GM23338 (cell line): Measurements from ENCODE around the gene SERTAD1. TPM values are rescaled to one million over a fixed set of nuclear protein-coding genes. Genes with fewer than 3 reads are reported as not detected.

Experiments used
- ATAC-seq: fragments of 200-7000 bp; cut with Tn5 transposase; 3 replicates; pipeline ENCODE4 v1.9.1; 2020
- DNase-seq: peaks from one replicate; pipeline ENCODE4 v3.0.0-alpha.2; 2015; ENCODE audit warnings: low spot score
- H2AFZ ChIP-seq: fragments of 200-600 bp; sonication (generic); 2 replicates; pipeline ENCODE4 v1.8.0; 2016; ENCODE audit warnings: antibody characterized with exemption, mild to moderate bottlenecking, moderate library complexity
- H3F3A ChIP-seq: fragments of 200-600 bp; sonication (generic); replicated peaks from 2 replicates; pipeline ENCODE4 v1.8.0; 2017; ENCODE audit warnings: antibody characterized with exemption, mixed run types, low read depth
- H3K27ac ChIP-seq: fragments of 200-600 bp; sonication (generic); 2 replicates; pipeline ENCODE4 v1.6.1; 2016; ENCODE audit warnings: low read depth
- H3K27me3 ChIP-seq: fragments of 200-600 bp; sonication (generic); 2 replicates; pipeline ENCODE4 v1.8.0; 2016; ENCODE audit warnings: mild to moderate bottlenecking, mixed run types, moderate library complexity; ENCODE audit not compliant: insufficient read depth
- H3K36me3 ChIP-seq: fragments of 200-600 bp; sonication (generic); 2 replicates; pipeline ENCODE4 v1.8.0; 2016; ENCODE audit warnings: mild to moderate bottlenecking; ENCODE audit not compliant: insufficient read depth
- H3K4me1 ChIP-seq: fragments of 200-600 bp; sonication (generic); 2 replicates; pipeline ENCODE4 v1.8.0; 2016; ENCODE audit warnings: mild to moderate bottlenecking, moderate library complexity; ENCODE audit not compliant: insufficient read depth
- H3K4me2 ChIP-seq: fragments of 200-600 bp; sonication (generic); 2 replicates; pipeline ENCODE4 v1.7.1; 2017; ENCODE audit warnings: mixed run types
- H3K4me3 ChIP-seq: fragments of 200-600 bp; sonication (generic); 2 replicates; pipeline ENCODE4 v1.6.1; 2016; ENCODE audit warnings: mixed run types
- H3K79me2 ChIP-seq: fragments of 200-600 bp; sonication (generic); replicated peaks from 2 replicates; pipeline ENCODE4 v1.8.0; 2017; ENCODE audit warnings: mild to moderate bottlenecking; ENCODE audit not compliant: insufficient read depth
- H3K9me2 ChIP-seq: fragments of 200-600 bp; sonication (generic); 2 replicates; pipeline ENCODE4 v1.8.0; 2017; ENCODE audit not compliant: insufficient read depth
- H4K20me1 ChIP-seq: fragments of 200-600 bp; sonication (generic); replicated peaks from 2 replicates; pipeline ENCODE4 v1.8.0; 2017; ENCODE audit warnings: mild to moderate bottlenecking; ENCODE audit not compliant: insufficient read depth
- H3K27ac Mint-ChIP-seq: 2 replicates; pipeline ENCODE4 v1.8.0; 2020; ENCODE audit warnings: inconsistent platforms, mild to moderate bottlenecking, moderate library complexity, mixed read lengths
- H3K27me3 Mint-ChIP-seq: 3 replicates; pipeline ENCODE4 v1.8.0; 2022; ENCODE audit warnings: low read depth, mild to moderate bottlenecking, moderate library complexity, mixed read lengths, inconsistent platforms; ENCODE audit not compliant: insufficient read depth, poor library complexity
- H3K36me3 Mint-ChIP-seq: 3 replicates; pipeline ENCODE4 v1.8.0; 2021; ENCODE audit warnings: low read depth, mild to moderate bottlenecking, inconsistent platforms, moderate library complexity, mixed read lengths
- H3K4me1 Mint-ChIP-seq: 3 replicates; pipeline ENCODE4 v1.8.0; 2020; ENCODE audit warnings: mild to moderate bottlenecking, inconsistent platforms, mixed read lengths
- H3K4me3 Mint-ChIP-seq: 3 replicates; pipeline ENCODE4 v1.8.0; 2021; ENCODE audit warnings: moderate library complexity, mild to moderate bottlenecking, inconsistent platforms, mixed read lengths
- H3K9me3 Mint-ChIP-seq: 3 replicates; pipeline ENCODE4 v1.8.0; 2020; ENCODE audit warnings: moderate library complexity, mild to moderate bottlenecking, inconsistent platforms, mixed read lengths
- CREB1 ChIP-seq: fragments of 250-450 bp; sonication (Bioruptor Pico); IDR thresholded peaks from 2 replicates; pipeline ENCODE4 v1.5.0; 2020; ENCODE audit warnings: low read depth, mild to moderate bottlenecking, moderate library complexity
- EZH2 ChIP-seq: fragments of 200-600 bp; sonication (generic); IDR thresholded peaks from one replicate; pipeline ENCODE4 v1.8.0; 2017; ENCODE audit warnings: antibody characterized with exemption, mild to moderate bottlenecking, low read depth; ENCODE audit not compliant: unreplicated experiment
- EZH2phosphoT487 ChIP-seq: fragments of 200-600 bp; sonication (generic); IDR thresholded peaks from one replicate; pipeline ENCODE4 v1.8.1; 2018; ENCODE audit warnings: antibody characterized with exemption; ENCODE audit not compliant: unreplicated experiment
- JUNB ChIP-seq: IDR thresholded peaks from one replicate; pipeline ENCODE4 v1.6.1; 2016; ENCODE audit warnings: antibody characterized with exemption; ENCODE audit not compliant: unreplicated experiment
- NANOG ChIP-seq: IDR thresholded peaks from 2 replicates; pipeline ENCODE4 v1.6.1; 2016; ENCODE audit warnings: antibody characterized with exemption, borderline replicate concordance
- STAT1 ChIP-seq: IDR thresholded peaks from one replicate; pipeline ENCODE4 v1.6.1; 2016; ENCODE audit warnings: antibody characterized with exemption; ENCODE audit not compliant: unreplicated experiment
- ZNF114 ChIP-seq: fragments of 250-450 bp; sonication (Bioruptor Pico); IDR thresholded peaks from 2 replicates; pipeline ENCODE4 v1.5.0; 2020; ENCODE audit warnings: mild to moderate bottlenecking, moderate library complexity
- ZNF331 ChIP-seq: fragments of 250-450 bp; sonication (Bioruptor Pico); IDR thresholded peaks from 2 replicates; pipeline ENCODE4 v1.5.0; 2020; ENCODE audit warnings: low read depth, mild to moderate bottlenecking, moderate library complexity
- polyA plus RNA-seq: library from polyadenylated mRNA; unstranded; fragments of >200 nt; fragmentation: Nextera tagmentation; extraction: Ambion mirVana; gene quantifications from 2 replicates; pipeline ENCODE4 v1.2.1, GENCODE V29; 2016
- total RNA-seq: library from RNA; depleted of rRNA; stranded (reverse); fragments of >200 nt; shearing (Covaris generic); gene quantifications from 2 replicates; pipeline ENCODE4 v1.2.3, GENCODE V29; 2014
- TF ChIP-seq, protein P1 (sequence below): IDR thresholded peaks from one replicate; pipeline ENCODE4 v1.6.1; 2018; ENCODE audit warnings: antibody characterized with exemption; ENCODE audit not compliant: unreplicated experiment
- TF ChIP-seq, protein P2 (sequence below): fragments of 250-450 bp; sonication (Bioruptor Pico); IDR thresholded peaks from 2 replicates; pipeline ENCODE4 v1.5.0; 2020; ENCODE audit warnings: mild to moderate bottlenecking, moderate library complexity

SERTAD1 gene
- total and polyA plus RNA-seq, 2 experiments from 2014 or later: 4.6 to 9.1 TPM

DNA sequence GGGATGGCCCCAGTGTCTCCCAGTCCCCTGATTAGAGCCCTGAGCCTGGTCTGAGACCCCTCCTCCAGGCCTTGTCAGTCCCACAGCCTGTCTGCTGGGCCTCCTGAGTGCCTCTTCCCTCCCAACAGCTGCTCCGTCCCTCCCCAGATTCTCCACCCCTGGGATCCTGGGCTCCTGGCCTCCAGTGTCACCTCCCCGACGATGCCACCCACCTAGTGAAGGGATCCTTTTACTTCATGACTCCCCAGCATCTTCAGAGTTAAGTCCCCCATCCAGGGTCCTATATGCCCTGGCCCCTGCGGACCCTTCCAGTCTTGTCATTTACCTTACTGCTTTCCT, 8.2 kb downstream of the SERTAD1 start:
- TF ChIP-seq CREB1 (CRISPR knock-in tag) (no peak), STAT1 (no peak), EZH2phosphoT487 (no peak), ZNF331 (CRISPR knock-in tag) (no peak), ZNF114 (CRISPR knock-in tag) (no peak), JUNB (no peak), EZH2 (no peak), NANOG (no peak)
- TF ChIP-seq, protein P1, sequence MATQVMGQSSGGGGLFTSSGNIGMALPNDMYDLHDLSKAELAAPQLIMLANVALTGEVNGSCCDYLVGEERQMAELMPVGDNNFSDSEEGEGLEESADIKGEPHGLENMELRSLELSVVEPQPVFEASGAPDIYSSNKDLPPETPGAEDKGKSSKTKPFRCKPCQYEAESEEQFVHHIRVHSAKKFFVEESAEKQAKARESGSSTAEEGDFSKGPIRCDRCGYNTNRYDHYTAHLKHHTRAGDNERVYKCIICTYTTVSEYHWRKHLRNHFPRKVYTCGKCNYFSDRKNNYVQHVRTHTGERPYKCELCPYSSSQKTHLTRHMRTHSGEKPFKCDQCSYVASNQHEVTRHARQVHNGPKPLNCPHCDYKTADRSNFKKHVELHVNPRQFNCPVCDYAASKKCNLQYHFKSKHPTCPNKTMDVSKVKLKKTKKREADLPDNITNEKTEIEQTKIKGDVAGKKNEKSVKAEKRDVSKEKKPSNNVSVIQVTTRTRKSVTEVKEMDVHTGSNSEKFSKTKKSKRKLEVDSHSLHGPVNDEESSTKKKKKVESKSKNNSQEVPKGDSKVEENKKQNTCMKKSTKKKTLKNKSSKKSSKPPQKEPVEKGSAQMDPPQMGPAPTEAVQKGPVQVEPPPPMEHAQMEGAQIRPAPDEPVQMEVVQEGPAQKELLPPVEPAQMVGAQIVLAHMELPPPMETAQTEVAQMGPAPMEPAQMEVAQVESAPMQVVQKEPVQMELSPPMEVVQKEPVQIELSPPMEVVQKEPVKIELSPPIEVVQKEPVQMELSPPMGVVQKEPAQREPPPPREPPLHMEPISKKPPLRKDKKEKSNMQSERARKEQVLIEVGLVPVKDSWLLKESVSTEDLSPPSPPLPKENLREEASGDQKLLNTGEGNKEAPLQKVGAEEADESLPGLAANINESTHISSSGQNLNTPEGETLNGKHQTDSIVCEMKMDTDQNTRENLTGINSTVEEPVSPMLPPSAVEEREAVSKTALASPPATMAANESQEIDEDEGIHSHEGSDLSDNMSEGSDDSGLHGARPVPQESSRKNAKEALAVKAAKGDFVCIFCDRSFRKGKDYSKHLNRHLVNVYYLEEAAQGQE: no peak
- TF ChIP-seq, protein P2, sequence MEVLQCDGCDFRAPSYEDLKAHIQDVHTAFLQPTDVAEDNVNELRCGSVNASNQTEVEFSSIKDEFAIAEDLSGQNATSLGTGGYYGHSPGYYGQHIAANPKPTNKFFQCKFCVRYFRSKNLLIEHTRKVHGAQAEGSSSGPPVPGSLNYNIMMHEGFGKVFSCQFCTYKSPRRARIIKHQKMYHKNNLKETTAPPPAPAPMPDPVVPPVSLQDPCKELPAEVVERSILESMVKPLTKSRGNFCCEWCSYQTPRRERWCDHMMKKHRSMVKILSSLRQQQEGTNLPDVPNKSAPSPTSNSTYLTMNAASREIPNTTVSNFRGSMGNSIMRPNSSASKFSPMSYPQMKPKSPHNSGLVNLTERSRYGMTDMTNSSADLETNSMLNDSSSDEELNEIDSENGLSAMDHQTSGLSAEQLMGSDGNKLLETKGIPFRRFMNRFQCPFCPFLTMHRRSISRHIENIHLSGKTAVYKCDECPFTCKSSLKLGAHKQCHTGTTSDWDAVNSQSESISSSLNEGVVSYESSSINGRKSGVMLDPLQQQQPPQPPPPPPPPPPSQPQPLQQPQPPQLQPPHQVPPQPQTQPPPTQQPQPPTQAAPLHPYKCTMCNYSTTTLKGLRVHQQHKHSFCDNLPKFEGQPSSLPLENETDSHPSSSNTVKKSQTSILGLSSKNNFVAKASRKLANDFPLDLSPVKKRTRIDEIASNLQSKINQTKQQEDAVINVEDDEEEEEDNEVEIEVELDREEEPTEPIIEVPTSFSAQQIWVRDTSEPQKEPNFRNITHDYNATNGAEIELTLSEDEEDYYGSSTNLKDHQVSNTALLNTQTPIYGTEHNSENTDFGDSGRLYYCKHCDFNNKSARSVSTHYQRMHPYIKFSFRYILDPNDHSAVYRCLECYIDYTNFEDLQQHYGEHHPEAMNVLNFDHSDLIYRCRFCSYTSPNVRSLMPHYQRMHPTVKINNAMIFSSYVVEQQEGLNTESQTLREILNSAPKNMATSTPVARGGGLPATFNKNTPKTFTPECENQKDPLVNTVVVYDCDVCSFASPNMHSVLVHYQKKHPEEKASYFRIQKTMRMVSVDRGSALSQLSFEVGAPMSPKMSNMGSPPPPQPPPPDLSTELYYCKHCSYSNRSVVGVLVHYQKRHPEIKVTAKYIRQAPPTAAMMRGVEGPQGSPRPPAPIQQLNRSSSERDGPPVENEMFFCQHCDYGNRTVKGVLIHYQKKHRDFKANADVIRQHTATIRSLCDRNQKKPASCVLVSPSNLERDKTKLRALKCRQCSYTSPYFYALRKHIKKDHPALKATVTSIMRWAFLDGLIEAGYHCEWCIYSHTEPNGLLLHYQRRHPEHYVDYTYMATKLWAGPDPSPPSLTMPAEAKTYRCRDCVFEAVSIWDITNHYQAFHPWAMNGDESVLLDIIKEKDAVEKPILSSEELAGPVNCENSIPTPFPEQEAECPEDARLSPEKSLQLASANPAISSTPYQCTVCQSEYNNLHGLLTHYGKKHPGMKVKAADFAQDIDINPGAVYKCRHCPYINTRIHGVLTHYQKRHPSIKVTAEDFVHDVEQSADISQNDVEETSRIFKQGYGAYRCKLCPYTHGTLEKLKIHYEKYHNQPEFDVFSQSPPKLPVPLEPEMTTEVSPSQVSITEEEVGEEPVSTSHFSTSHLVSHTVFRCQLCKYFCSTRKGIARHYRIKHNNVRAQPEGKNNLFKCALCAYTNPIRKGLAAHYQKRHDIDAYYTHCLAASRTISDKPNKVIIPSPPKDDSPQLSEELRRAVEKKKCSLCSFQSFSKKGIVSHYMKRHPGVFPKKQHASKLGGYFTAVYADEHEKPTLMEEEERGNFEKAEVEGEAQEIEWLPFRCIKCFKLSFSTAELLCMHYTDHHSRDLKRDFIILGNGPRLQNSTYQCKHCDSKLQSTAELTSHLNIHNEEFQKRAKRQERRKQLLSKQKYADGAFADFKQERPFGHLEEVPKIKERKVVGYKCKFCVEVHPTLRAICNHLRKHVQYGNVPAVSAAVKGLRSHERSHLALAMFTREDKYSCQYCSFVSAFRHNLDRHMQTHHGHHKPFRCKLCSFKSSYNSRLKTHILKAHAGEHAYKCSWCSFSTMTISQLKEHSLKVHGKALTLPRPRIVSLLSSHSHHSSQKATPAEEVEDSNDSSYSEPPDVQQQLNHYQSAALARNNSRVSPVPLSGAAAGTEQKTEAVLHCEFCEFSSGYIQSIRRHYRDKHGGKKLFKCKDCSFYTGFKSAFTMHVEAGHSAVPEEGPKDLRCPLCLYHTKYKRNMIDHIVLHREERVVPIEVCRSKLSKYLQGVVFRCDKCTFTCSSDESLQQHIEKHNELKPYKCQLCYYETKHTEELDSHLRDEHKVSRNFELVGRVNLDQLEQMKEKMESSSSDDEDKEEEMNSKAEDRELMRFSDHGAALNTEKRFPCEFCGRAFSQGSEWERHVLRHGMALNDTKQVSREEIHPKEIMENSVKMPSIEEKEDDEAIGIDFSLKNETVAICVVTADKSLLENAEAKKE (CRISPR knock-in tag): no peak
- no peak overlapping the region; the same call in 2 of the 3 replicates for H3K4me3 Mint-ChIP-seq
- no peaks in the 10 kb centered on the region for H3K9me2 ChIP-seq
- H3K27ac ChIP-seq: no peak overlapping the region
- H4K20me1 ChIP-seq: no peaks in the 10 kb centered on the region
- H3K79me2 ChIP-seq: no peaks in the 10 kb centered on the region
- H3F3A ChIP-seq: no peaks in the 10 kb centered on the region
- no peak for DNase-seq
- peaks cover 18% of the 10 kb centered on the region for H3K4me1 ChIP-seq
- no peak overlapping the region for H3K4me2 ChIP-seq
- H3K27me3 ChIP-seq: no peaks in the 10 kb centered on the region
- peaks cover 29% of the 10 kb centered on the region for H3K4me1 Mint-ChIP-seq
- H3K36me3 Mint-ChIP-seq: peaks cover 8% of the 10 kb centered on the region
- H3K36me3 ChIP-seq: no peaks in the 10 kb centered on the region
- no peaks in the 10 kb centered on the region for H3K9me3 Mint-ChIP-seq
- ATAC-seq: no peak
- H3K27me3 Mint-ChIP-seq: peaks cover 2% of the 10 kb centered on the region
- H3K4me3 ChIP-seq: no peak overlapping the region
- H2AFZ ChIP-seq: no peak overlapping the region; the same call in 1 of the 2 replicates
- no peak overlapping the region for H3K27ac Mint-ChIP-seq
